Upper lobe of left lung (tissue), 4 donors: ENCODE results near the gene ACTR2.

Experiments used
- CTCF ChIP-seq, 6 experiments: fragments of 450-650 bp in 4 of 6; fragments of 200-600 bp in 2 of 6; sonication (generic) in 2 of 6; IDR thresholded peaks; one replicate each; pipeline ENCODE4 v1.5.1; 2016 to 2019; ENCODE audit warnings: antibody characterized with exemption in 6 of 6
- EP300 ChIP-seq, 4 donors: sonication (generic); formaldehyde crosslinking; IDR thresholded peaks; one replicate each; pipeline ENCODE4 v1.5.1; 2017; ENCODE audit warnings: antibody characterized with exemption in 4 of 4, control low read depth in 2 of 4

GRCh38 chr2:65199891-65200290 lies 27.7 kb upstream of the ACTR2 start:
- TF ChIP-seq CTCF (IDR thresholded peaks at IDR 0.05) (no peak), EP300 (IDR thresholded peaks at IDR 0.05) (no peak)
